K562 (cell line): ENCODE results near the gene CLCN5. TPM values are rescaled to one million over a fixed set of nuclear protein-coding genes. Genes with fewer than 3 reads are reported as not detected.

Experiments used
- ATAC-seq: fragments of 200-7000 bp; cut with Tn5 transposase; 3 replicates; pipeline ENCODE4 v1.9.1; 2020; ENCODE audit warnings: moderate library complexity
- BruUV-seq: library from RNA; stranded (reverse); fragments of 400-500 nt; replicated peaks from 2 replicates; lab custom pipeline; 2021; lab: Mats Ljungman, UMichigan
- CTCF ChIA-PET: fragments of 300-600 bp; formaldehyde crosslinking; extraction: SDS; loops from one replicate; lab custom pipeline; 2021; ENCODE audit warnings: low intra/inter-chr PET ratio; lab: Yijun Ruan, JAX
- POLR2A ChIA-PET: fragments of 300-600, 350-650 bp; sonication (Branson Sonifier 250); formaldehyde crosslinking; extraction: SDS; loops from one replicate; lab custom pipeline; 2021; ENCODE audit warnings: antibody characterized with exemption, inconsistent platforms; lab: Yijun Ruan, JAX
- DNase-seq, 4 experiments: peaks; one replicate each; pipeline versions ENCODE4 v3.0.0 to v3.0.0-alpha.2; 2011 to 2018; ENCODE audit warnings: low spot score in 3 of 4, mixed read lengths in 3 of 4; ENCODE audit errors: extremely low read depth in 1 of 4
- FAIRE-seq: peaks from 2 replicates; lab custom pipeline; 2011; peaks lifted over from hg19 to GRCh38; lab: Jason Lieb, UNC
- H2AFZ ChIP-seq: 2 replicates; pipeline ENCODE4 v1.6.0; 2011; ENCODE audit warnings: low read depth, low read length, control low read depth, inconsistent platforms
- H3K27ac ChIP-seq: fragments of 200-600 bp; 3 replicates; pipeline ENCODE4 v1.8.0; 2011; ENCODE audit warnings: low read depth, mild to moderate bottlenecking, control low read depth, inconsistent platforms, low read length, moderate library complexity, mixed read lengths; ENCODE audit errors: extremely low read depth
- H3K27me3 ChIP-seq, 2 experiments: fragments of 300-600 bp in 1 of 2; 2 replicates in 1 of 2; 3 replicates in 1 of 2; pipeline versions ENCODE4 v1.6.0 to v1.8.0; 2011; ENCODE audit warnings: inconsistent platforms in 2 of 2, low read length in 2 of 2, mild to moderate bottlenecking in 1 of 2, mixed read lengths in 1 of 2, moderate library complexity in 1 of 2; ENCODE audit not compliant: control insufficient read depth in 2 of 2, insufficient read depth in 2 of 2
- H3K36me3 ChIP-seq: fragments of 300-600 bp; 3 replicates; pipeline ENCODE4 v1.8.0; 2011; ENCODE audit warnings: mild to moderate bottlenecking, low read length, inconsistent platforms; ENCODE audit not compliant: control insufficient read depth, insufficient read depth
- H3K4me1 ChIP-seq, 2 experiments: fragments of 200-600 bp in 1 of 2; replicated peaks in 1 of 2; 2 replicates in 1 of 2; 3 replicates in 1 of 2; pipeline versions ENCODE4 v1.5.1 to v1.8.0; 2011; ENCODE audit warnings: inconsistent platforms in 2 of 2, low read length in 2 of 2, mild to moderate bottlenecking in 1 of 2, mixed read lengths in 1 of 2, moderate library complexity in 1 of 2; ENCODE audit not compliant: control insufficient read depth in 2 of 2, insufficient read depth in 2 of 2
- H3K4me2 ChIP-seq: 2 replicates; pipeline ENCODE4 v1.6.1; 2011; ENCODE audit warnings: low read length, control low read depth, inconsistent platforms, mixed read lengths; ENCODE audit not compliant: insufficient read depth
- H3K4me3 ChIP-seq: fragments of 200-600 bp; sonication (generic), shearing (Covaris generic); 2 replicates; pipeline ENCODE4 v1.5.1; 2016; ENCODE audit warnings: control low read depth, inconsistent platforms
- H3K79me2 ChIP-seq: fragments of 200-600 bp; 3 replicates; pipeline ENCODE4 v1.8.0; 2011; ENCODE audit warnings: low read length, inconsistent platforms; ENCODE audit not compliant: control insufficient read depth, insufficient read depth
- H3K9ac ChIP-seq, 2 experiments: 2 replicates each; pipeline versions ENCODE4 v1.6.0 to v1.6.1; 2011; ENCODE audit warnings: low read depth in 2 of 2, low read length in 2 of 2, control low read depth in 1 of 2, inconsistent platforms in 1 of 2, mild to moderate bottlenecking in 1 of 2, mixed read lengths in 1 of 2; ENCODE audit not compliant: insufficient read depth in 1 of 2
- H3K9me1 ChIP-seq: one replicate; pipeline ENCODE4 v1.6.0; 2011; ENCODE audit warnings: inconsistent platforms, mild to moderate bottlenecking, low read length, moderate library complexity; ENCODE audit not compliant: control insufficient read depth, insufficient read depth
- H3K9me3 ChIP-seq: replicated peaks from 2 replicates; pipeline ENCODE4 v1.5.1; 2011; ENCODE audit warnings: low read depth, low read length, inconsistent platforms; ENCODE audit not compliant: control insufficient read depth, insufficient read depth
- H4K20me1 ChIP-seq: replicated peaks from 2 replicates; pipeline ENCODE4 v1.6.1; 2011; ENCODE audit warnings: low read length, inconsistent platforms, mixed read lengths; ENCODE audit not compliant: control insufficient read depth, insufficient read depth
- ARID3A ChIP-seq: IDR thresholded peaks from 2 replicates; pipeline ENCODE4 v1.6.1; 2012; ENCODE audit warnings: low read depth, low read length, improper control_type of control experiment, borderline replicate concordance
- ELK1 ChIP-seq: sonication (generic); formaldehyde crosslinking; IDR thresholded peaks from 2 replicates; pipeline ENCODE4 v1.8.1; 2022; ENCODE audit warnings: missing genetic modification reagents
- ETS2 ChIP-seq: IDR thresholded peaks from 2 replicates; pipeline ENCODE4 v1.6.1; 2016; ENCODE audit warnings: borderline replicate concordance, missing genetic modification characterization, mild to moderate bottlenecking, moderate library complexity, missing compliant biosample characterization; ENCODE audit not compliant: poor library complexity, severe bottlenecking
- FOXO4 ChIP-seq: fragments of 450-650 bp; formaldehyde crosslinking; IDR thresholded peaks from 2 replicates; pipeline ENCODE4 v1.4.0; 2020; ENCODE audit warnings: mild to moderate bottlenecking, moderate library complexity
- HINFP ChIP-seq: fragments of 450-650 bp; conservative IDR thresholded peaks from 2 replicates; pipeline ENCODE4 v1.6.1; 2016; ENCODE audit warnings: missing genetic modification characterization, low read depth, mild to moderate bottlenecking, control low read depth, missing compliant biosample characterization
- SRSF1 ChIP-seq: fragments of 200-400 bp; formaldehyde crosslinking; IDR thresholded peaks from 2 replicates; pipeline ENCODE4 v1.6.1; 2017; ENCODE audit warnings: mild to moderate bottlenecking, low read depth, low read length, moderate library complexity
- TCF7 ChIP-seq: sonication (generic); IDR thresholded peaks from 2 replicates; pipeline ENCODE4 v1.6.1; 2016; ENCODE audit warnings: antibody characterized with exemption, borderline replicate concordance
- ZBTB34 ChIP-seq: fragments of 250-450 bp; sonication (Bioruptor Pico); IDR thresholded peaks from 2 replicates; pipeline ENCODE4 v1.8.0; 2021; ENCODE audit warnings: mild to moderate bottlenecking, moderate library complexity
- ZFPM2 ChIP-seq: fragments of 250-450 bp; sonication (Bioruptor Pico); IDR thresholded peaks from 2 replicates; pipeline ENCODE4 v1.5.1; 2022; ENCODE audit warnings: mild to moderate bottlenecking
- ZNF121 ChIP-seq: sonication (generic); formaldehyde crosslinking; conservative IDR thresholded peaks from 2 replicates; pipeline ENCODE4 v1.8.0; 2022; ENCODE audit warnings: missing genetic modification reagents
- WGBS: fragments of 100-300 bp; shearing (Covaris generic); methylation state at CpG from one replicate; pipeline ENCODE4 v1.1.6; 2016; ENCODE audit warnings: low coverage, mixed read lengths; ENCODE audit not compliant: insufficient coverage; ENCODE audit errors: missing lambda C conversion rate; 5-methylcytosine and 5-hydroxymethylcytosine counted together
- in situ Hi-C: fragments of 300-500 bp; cut with MboI; formaldehyde crosslinking; loops from 4 replicates; pipeline ENCODE4 v1.15.0; 2018; ENCODE audit warnings: inconsistent platforms, mixed read lengths
- intact Hi-C: fragments of 100-400 bp; cut with micrococcal nuclease; formaldehyde crosslinking; loops from 2 replicates; pipeline ENCODE4 v1.14.2; 2022
- polyA plus RNA-seq, 8 experiments: library from polyadenylated mRNA; depleted of rRNA in 4 of 8; stranded (reverse) in 5 of 8; unstranded in 3 of 8; fragments of >200 nt; fragmentation: Nextera tagmentation in 2 of 8; fragmentation: Illumina TruSeq in 1 of 8; extraction: Ambion mirVana in 2 of 8; extraction: Trizol in 1 of 8; gene quantifications; 2 replicates each; pipeline versions ENCODE4 v1.2.1 to v1.2.3, GENCODE V29; 2011 to 2014; ENCODE audit warnings: inconsistent platforms in 1 of 8, missing spikeins in 1 of 8
- total RNA-seq, 7 experiments: library from RNA; depleted of rRNA in 6 of 7; stranded (reverse); fragments of >200 nt in 6 of 7; fragmentation: Illumina TruSeq in 2 of 7; extraction: Trizol in 2 of 7; gene quantifications; 2 replicates each; pipeline versions ENCODE4 v1.2.1 to v1.2.3, GENCODE V29; 2011 to 2021; ENCODE audit warnings: low replicate concordance in 1 of 7

The CLCN5 gene
- total and polyA plus RNA-seq, 9 of the 15 experiments (the other 6 are each of a cell fraction or from before 2014, with no cell fraction given), result 0.94 to 11.8 (median 7.1) TPM

GRCh38 chrX:50054147-50054546, 131.8 kb downstream of the CLCN5 start (continued):
- TF ChIP-seq ZFPM2 (CRISPR knock-in tag), result no peak
- no peak for TF ChIP-seq ETS2 (tag)
- no peak for TF ChIP-seq TCF7

- Histone ChIP-seq H3K27me3 (no peaks in the 10 kb centered on the region), H3K4me1 (no peaks in the 10 kb centered on the region; a peak in 1 of 5 replicates), H2AFZ (no peak overlapping the region), H3K9ac (no peak overlapping the region), H3K9me1 (no peaks in the 10 kb centered on the region), H3K4me2 (no peak overlapping the region), H4K20me1 (no peaks in the 10 kb centered on the region), H3K79me2 (no peaks in the 10 kb centered on the region), H3K9me3 (no peaks in the 10 kb centered on the region), H3K27ac (no peak overlapping the region), H3K36me3 (no peaks in the 10 kb centered on the region), H3K4me3 (no peak overlapping the region)
- CTCF ChIA-PET, result no interaction called here
- FAIRE-seq (no peak), DNase-seq (no peak), ATAC-seq (no peak)
- WGBS, result 40% methylated on average over 4 of the region's 4 CpGs
- intact Hi-C loops (no loop called here), in situ Hi-C loops (no loop called here)
- BruUV-seq, result no TSS peak
- POLR2A ChIA-PET, result no interaction called here
- TF ChIP-seq ZBTB34 (CRISPR knock-in tag) (no peak), ZNF121 (CRISPR knock-in tag) (no peak), FOXO4 (no peak), HINFP (tag) (no peak), ARID3A (no peak), SRSF1 (no peak), ELK1 (CRISPR knock-in tag) (no peak)
Measured at GRCh38 chrX:50066318-50066937, 144.0 kb downstream of the CLCN5 start.
